PC-9 (cell line): ENCODE results near the gene PNMA8B. TPM values are rescaled to one million over a fixed set of nuclear protein-coding genes. Genes with fewer than 3 reads are reported as not detected.

Experiments
- BruUV-seq: library from RNA; stranded (reverse); fragments of 400-500 nt; replicated peaks from 2 replicates; lab custom pipeline; 2021; lab: Mats Ljungman, UMichigan
- CTCF ChIA-PET: fragments of 300-600 bp; sonication (Branson Sonifier 250); formaldehyde crosslinking; loops from one replicate; lab custom pipeline; 2022; ENCODE audit warnings: antibody characterized with exemption; lab: Charles Lee
- POLR2A ChIA-PET: fragments of 300-600 bp; sonication (Branson Sonifier 250); formaldehyde crosslinking; loops from one replicate; lab custom pipeline; 2022; ENCODE audit warnings: antibody characterized with exemption; ENCODE audit not compliant: unreplicated experiment; lab: Charles Lee
- DNase-seq, 2 experiments: peaks; one replicate each; pipeline versions ENCODE4 v3.0.0 to v3.0.0-alpha.2; 2015 to 2022; ENCODE audit warnings: mixed read lengths in 1 of 2
- H2AFZ ChIP-seq: fragments of 200-600 bp; sonication (generic); 2 replicates; pipeline ENCODE4 v1.8.1; 2017; ENCODE audit warnings: antibody characterized with exemption
- H3F3A ChIP-seq: fragments of 200-600 bp; sonication (generic); 2 replicates; pipeline ENCODE4 v1.8.1; 2017; ENCODE audit warnings: antibody characterized with exemption, mild to moderate bottlenecking, low read depth; ENCODE audit not compliant: insufficient read depth
- H3K27ac ChIP-seq: fragments of 200-600 bp; sonication (generic); 2 replicates; pipeline ENCODE4 v1.6.1; 2016; ENCODE audit warnings: mixed run types
- H3K27me3 ChIP-seq: fragments of 200-600 bp; sonication (generic); 2 replicates; pipeline ENCODE4 v1.6.1; 2016; ENCODE audit warnings: low read depth, mixed run types; ENCODE audit not compliant: insufficient read depth
- H3K36me3 ChIP-seq: fragments of 200-600 bp; sonication (generic); 2 replicates; pipeline ENCODE4 v1.6.1; 2016; ENCODE audit warnings: low read depth, mixed run types
- H3K4me1 ChIP-seq: fragments of 200-600 bp; sonication (generic); replicated peaks from 2 replicates; pipeline ENCODE4 v1.6.1; 2016; ENCODE audit warnings: mixed run types; ENCODE audit not compliant: insufficient read depth
- H3K4me2 ChIP-seq: fragments of 200-600 bp; sonication (generic); 2 replicates; pipeline ENCODE4 v1.6.1; 2017; ENCODE audit warnings: mixed run types
- H3K4me3 ChIP-seq: fragments of 200-600 bp; sonication (generic); 2 replicates; pipeline ENCODE4 v1.6.1; 2016; ENCODE audit warnings: mixed run types
- H3K79me2 ChIP-seq: fragments of 200-600 bp; sonication (generic); 2 replicates; pipeline ENCODE4 v1.6.1; 2017; ENCODE audit warnings: low read depth, mixed run types
- H3K9me2 ChIP-seq: fragments of 200-600 bp; sonication (generic); 2 replicates; pipeline ENCODE4 v1.8.1; 2017; ENCODE audit warnings: mild to moderate bottlenecking; ENCODE audit not compliant: insufficient read depth
- H3K9me3 ChIP-seq: fragments of 200-600 bp; sonication (generic); 2 replicates; pipeline ENCODE4 v1.8.1; 2016; ENCODE audit warnings: low read depth; ENCODE audit not compliant: insufficient read depth
- H4K20me1 ChIP-seq: fragments of 200-600 bp; sonication (generic); 2 replicates; pipeline ENCODE4 v1.8.1; 2017; ENCODE audit not compliant: insufficient read depth
- EZH2 ChIP-seq: fragments of 200-600 bp; sonication (generic); IDR thresholded peaks from 2 replicates; pipeline ENCODE4 v1.8.0; 2017; ENCODE audit warnings: antibody characterized with exemption, low read depth
- intact Hi-C: fragments of 100-400 bp; cut with micrococcal nuclease; formaldehyde crosslinking; loops from one replicate; pipeline ENCODE4 v1.10.0; 2022; ENCODE audit not compliant: unreplicated experiment
- total RNA-seq: library from RNA; stranded (reverse); gene quantifications from 2 replicates; pipeline ENCODE4 v1.2.3, GENCODE V29; 2021
- TF ChIP-seq, protein P1 (sequence below): fragments of 200-600 bp; sonication (generic); conservative IDR thresholded peaks from 2 replicates; pipeline ENCODE4 v1.6.1; 2017; ENCODE audit warnings: mixed run types, antibody characterized with exemption, mild to moderate bottlenecking, moderate library complexity

The PNMA8B gene
- total RNA-seq, 1 experiment from 2014 or later, result not detected

DNA sequence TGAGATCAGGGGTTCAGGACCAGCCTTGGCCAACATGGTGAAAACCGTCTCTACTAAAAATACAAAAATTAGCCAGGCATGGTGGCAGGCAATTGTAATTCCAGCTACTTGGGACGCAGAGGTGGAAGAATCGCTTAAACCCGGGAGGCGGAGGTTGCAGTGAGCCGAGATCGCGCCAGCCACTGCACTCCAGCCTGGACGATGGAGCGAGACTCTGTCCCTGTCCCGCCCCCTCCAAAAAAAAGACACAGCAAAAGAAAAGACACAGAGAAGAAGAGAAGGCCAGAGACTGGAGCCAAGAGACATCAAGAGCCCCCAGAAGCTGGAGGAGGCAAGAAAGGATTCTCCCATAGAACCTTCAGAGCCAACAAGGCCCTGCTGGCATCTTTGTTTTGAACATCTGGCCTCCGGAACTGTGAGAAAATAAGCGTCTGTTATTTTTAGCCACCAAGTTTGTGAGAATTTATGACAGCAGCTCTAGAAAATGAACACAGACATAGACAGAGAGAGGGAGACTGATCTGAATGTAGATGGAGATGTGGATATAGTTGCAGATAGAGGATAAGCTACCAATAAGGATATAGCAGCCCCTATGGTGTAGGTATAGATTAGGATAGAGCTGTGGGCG, 25.7 kb upstream of the PNMA8B start:
- Histone ChIP-seq H4K20me1 (no peaks in the 10 kb centered on the region), H3K36me3 (no peaks in the 10 kb centered on the region), H3K79me2 (no peaks in the 10 kb centered on the region), H3K9me3 (no peaks in the 10 kb centered on the region), H2AFZ (no peak overlapping the region), H3K4me3 (no peak overlapping the region), H3K27me3 (peaks cover 4% of the 10 kb centered on the region; the same call in 1 of the 2 replicates), H3K27ac (no peak overlapping the region), H3K4me1 (no peaks in the 10 kb centered on the region), H3K9me2 (no peaks in the 10 kb centered on the region), H3K4me2 (no peak overlapping the region), H3F3A (no peaks in the 10 kb centered on the region)
- TF ChIP-seq, protein P1, sequence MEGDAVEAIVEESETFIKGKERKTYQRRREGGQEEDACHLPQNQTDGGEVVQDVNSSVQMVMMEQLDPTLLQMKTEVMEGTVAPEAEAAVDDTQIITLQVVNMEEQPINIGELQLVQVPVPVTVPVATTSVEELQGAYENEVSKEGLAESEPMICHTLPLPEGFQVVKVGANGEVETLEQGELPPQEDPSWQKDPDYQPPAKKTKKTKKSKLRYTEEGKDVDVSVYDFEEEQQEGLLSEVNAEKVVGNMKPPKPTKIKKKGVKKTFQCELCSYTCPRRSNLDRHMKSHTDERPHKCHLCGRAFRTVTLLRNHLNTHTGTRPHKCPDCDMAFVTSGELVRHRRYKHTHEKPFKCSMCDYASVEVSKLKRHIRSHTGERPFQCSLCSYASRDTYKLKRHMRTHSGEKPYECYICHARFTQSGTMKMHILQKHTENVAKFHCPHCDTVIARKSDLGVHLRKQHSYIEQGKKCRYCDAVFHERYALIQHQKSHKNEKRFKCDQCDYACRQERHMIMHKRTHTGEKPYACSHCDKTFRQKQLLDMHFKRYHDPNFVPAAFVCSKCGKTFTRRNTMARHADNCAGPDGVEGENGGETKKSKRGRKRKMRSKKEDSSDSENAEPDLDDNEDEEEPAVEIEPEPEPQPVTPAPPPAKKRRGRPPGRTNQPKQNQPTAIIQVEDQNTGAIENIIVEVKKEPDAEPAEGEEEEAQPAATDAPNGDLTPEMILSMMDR, result no peak
- TF ChIP-seq EZH2, result no peak
- DNase-seq, result no peak
- ChIA-PET POLR2A (interaction anchor here (0.8 kb wide), 1 partner anchor 37 kb away, joined by 11 read pairs; no protein-coding TSS in a partner anchor), CTCF (no interaction called here)
- intact Hi-C loops, result no loop called here
- BruUV-seq, result no TSS peak

DNA sequence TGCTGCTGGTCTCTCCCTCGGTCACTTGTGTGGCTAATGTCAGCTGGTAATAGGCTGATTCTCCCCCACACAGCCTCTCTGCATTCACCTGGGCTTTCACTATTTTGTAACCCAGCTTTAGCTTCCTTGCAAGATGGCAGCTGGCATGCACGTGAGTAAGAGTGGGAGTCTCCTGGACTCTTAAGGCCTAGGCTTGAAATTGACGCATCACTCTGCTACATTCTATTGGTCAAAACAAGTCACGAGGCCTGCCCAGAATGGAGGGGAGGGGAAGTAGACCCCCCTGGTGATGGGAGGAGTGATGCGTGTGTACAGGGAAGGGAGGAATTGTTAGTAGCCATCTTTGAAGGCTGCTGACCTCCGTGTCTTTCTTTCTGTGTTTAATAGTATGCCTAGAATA, 24.9 kb upstream of the PNMA8B start:
- H3K79me2 ChIP-seq, result no peaks in the 10 kb centered on the region
- no peak overlapping the region for H2AFZ ChIP-seq
- no peak overlapping the region for H3K4me3 ChIP-seq
- TF ChIP-seq, protein P1, result no peak
- no peak for TF ChIP-seq EZH2
- no peaks in the 10 kb centered on the region for H4K20me1 ChIP-seq
- H3K36me3 ChIP-seq, result no peaks in the 10 kb centered on the region
- H3K9me2 ChIP-seq, result no peaks in the 10 kb centered on the region
- BruUV-seq, result no TSS peak
- POLR2A ChIA-PET, result no interaction called here
- no peaks in the 10 kb centered on the region for H3F3A ChIP-seq
- CTCF ChIA-PET, result no interaction called here
- no peak overlapping the region for H3K27ac ChIP-seq
- H3K4me2 ChIP-seq, result no peak overlapping the region
- H3K9me3 ChIP-seq, result no peaks in the 10 kb centered on the region
- no peaks in the 10 kb centered on the region for H3K4me1 ChIP-seq
- no peak for DNase-seq
- no peaks in the 10 kb centered on the region; the same call in 1 of the 2 replicates for H3K27me3 ChIP-seq
- intact Hi-C loops, result no loop called here

DNA sequence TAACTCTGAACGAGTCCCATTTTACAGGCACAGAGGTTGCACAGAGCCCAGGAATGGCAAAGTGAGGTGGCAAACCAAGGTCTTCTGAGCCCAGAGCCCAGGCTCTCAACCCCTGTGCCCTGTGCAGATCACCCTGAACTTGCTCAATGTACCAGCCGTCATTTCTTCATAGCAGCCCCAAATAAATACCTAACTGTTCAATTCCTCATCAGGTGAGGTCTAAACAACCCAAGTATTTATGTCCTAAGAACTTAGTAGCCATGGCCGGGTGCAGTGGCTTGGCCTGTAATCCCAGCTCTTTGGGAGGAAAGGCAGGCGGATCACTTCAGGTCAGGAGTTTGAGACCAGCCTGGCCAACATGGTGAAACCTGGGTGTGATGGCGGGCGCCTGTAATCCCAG, 21.8 kb upstream of the PNMA8B start:
- Histone ChIP-seq H3K9me2 (no peaks in the 10 kb centered on the region), H3K79me2 (no peaks in the 10 kb centered on the region), H2AFZ (no peak overlapping the region), H3F3A (no peaks in the 10 kb centered on the region), H3K4me2 (no peak overlapping the region), H3K4me3 (no peak overlapping the region), H4K20me1 (no peaks in the 10 kb centered on the region), H3K36me3 (no peaks in the 10 kb centered on the region), H3K27me3 (no peaks in the 10 kb centered on the region), H3K27ac (no peak overlapping the region), H3K4me1 (no peaks in the 10 kb centered on the region; the same call in 1 of the 2 replicates), H3K9me3 (no peaks in the 10 kb centered on the region)
- ChIA-PET CTCF (interaction anchor here (0.7 kb wide), 2 partner anchors 70 to 477 kb away, joined by 3 read pairs; partner anchors contain the start of gene IGFL4), POLR2A (no interaction called here)
- intact Hi-C loops, result no loop called here
- no TSS peak for BruUV-seq
- TF ChIP-seq EZH2, result no peak
- TF ChIP-seq, protein P1, result no peak
- no peak for DNase-seq
